HPDE6-E6E7 (cell line): ENCODE results near the gene LRRC7.
A peak's percentile ranks its signal among the peaks of the same experiment; 100 is the strongest.
"Not testable (repeated sequence)": the region's sequence is repeated elsewhere in the genome, so short reads cannot be mapped to it uniquely, and the experiment has no call there.

Source experiments
- DNase-seq: peaks from one replicate; pipeline ENCODE4 v3.0.0; 2011; ENCODE audit warnings: missing footprints; ENCODE audit errors: extremely low spot score

The LRRC7 gene

DNA sequence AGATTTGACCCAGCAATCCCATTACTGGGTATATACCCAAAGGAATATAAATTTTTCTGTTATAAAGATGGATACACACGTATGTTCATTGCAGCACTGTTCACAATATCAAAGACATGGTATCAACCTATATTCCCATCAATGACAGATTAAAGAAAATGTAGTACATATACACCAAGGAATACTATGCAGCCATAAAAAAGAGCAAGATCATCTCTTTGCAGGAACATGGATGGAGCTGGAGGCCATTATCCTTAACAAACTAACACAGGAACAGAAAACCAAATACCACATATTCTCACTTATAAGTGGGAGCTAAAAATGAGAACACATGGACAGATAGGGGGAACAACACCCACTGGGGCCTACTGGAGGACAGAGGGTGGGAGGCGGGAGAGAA is 394.7 kb downstream of the LRRC7 start:
- not testable (repeated sequence) for DNase-seq

DNA sequence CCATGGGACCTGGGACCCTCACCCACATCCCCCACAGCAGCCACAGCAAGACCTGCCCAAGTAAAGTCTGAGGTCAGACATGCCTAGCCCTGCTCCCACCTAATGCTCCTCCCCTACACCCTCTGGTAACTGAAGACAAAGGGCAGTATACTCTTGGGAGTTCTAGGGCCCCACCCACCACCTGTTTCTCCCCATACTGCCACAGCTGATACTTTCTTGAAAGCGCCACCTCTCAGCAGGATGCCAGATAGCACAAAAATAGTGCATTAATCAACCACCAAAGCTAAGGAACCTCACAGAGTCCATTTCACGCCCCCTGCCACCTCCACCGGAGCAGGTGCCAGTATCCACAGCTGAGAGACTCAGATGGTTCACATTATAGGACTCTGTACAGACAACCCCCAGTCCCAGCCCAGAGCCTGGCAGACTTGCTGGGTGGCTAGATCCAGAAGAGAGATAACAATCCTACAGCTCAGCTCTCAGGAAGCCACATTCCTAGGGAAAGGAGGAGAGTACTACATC is 399.6 kb downstream of the LRRC7 start:
- no peak for DNase-seq

DNA sequence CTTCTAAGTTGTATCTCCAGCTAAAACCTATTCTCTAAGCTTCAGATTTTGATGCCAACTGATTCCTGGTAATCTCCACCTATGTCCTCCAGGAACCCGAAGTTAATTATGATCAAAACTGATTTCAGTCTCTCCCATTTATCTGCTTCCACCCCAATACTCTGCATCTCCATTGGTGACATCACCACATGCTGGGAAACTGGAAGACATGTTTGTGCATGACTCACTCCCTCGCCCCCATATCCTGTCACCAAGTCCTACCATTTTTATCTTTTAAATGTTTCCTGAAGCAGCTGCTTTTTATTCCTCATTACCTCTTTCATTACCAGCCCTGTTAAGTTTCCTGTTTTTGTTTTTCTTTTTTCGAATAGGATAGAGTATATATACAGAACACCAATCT is 409.2 kb downstream of the LRRC7 start:
- no peak for DNase-seq

DNA sequence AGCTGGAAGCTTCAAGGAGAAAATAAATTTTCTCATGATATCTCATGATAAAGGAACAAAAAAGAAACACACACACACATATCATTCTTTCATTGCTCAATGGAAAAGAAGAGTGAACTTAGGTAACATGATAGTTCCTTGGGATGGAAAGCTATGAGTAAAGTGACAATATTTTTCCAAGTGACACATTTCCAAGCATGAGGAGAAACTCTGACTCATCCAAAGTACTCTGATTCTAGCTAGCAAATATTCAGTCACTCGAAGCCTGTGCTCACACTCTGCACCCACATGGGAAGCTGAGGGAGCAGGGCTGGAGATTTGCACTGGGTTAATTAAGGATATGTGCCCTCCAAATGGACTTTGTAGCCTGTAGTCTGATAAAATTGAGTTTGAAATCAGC is 415.3 kb downstream of the LRRC7 start:
- no peak for DNase-seq

DNA sequence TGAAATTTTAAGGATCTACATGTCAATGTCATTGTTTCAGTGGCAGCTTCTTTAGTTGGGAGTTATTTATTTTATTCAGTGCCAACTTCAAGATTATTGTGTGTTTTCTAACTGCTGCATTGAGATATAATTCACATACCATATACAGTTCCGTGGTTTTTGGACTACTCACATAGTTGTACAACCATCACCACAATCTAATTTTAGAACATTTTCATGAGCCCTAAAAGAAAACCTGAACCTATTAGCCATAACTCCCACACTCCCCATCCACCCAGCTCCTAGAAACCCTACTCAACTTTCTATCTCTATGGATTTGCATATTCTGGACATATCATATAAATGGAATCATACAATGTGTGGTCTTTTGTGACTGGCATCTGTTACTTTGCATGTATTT is 417.7 kb downstream of the LRRC7 start:
- DNase-seq = no peak

DNA sequence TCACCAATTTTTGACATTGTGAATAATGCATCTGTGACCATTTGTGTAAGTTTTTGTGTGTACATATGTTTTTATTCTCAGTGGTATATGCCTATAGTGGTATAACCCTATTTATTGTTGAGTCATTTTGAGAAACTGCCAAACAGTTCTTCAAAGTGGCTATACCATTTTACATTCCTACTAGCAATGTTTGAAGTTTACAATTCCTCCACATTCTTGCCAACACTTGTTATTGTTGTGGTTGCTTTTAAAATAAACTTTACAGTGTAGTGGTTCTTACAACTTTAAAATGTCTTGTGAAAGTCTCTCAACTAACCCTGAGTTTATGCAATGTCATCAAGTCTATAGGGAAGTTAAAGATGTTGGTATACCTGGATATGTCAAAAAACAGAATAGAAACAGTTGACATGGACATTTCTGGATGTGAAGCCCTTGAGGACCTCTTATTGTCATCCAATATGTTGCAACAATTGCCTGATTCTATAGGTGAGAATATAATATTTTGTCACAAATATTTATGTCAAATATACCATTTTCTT is 418.2 kb downstream of the LRRC7 start:
- no peak for DNase-seq

DNA sequence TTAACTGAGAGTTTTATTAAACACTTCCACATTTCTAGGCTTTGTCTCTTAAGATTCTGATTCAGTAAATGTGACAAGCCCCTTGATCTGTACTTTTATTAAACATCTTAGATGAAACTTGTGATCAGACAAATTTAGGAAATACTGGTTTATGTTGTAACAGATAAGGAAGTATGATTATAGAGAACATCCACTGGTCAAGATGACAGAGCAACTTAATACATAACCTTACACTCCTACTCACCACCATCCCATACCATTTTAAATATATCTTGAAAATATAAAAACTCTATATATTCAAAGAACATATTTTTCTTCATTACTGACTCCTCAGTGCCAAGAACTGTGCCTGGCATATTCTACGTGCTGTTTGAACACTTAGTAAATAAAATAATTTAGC is 420.2 kb downstream of the LRRC7 start:
- no peak for DNase-seq

DNA sequence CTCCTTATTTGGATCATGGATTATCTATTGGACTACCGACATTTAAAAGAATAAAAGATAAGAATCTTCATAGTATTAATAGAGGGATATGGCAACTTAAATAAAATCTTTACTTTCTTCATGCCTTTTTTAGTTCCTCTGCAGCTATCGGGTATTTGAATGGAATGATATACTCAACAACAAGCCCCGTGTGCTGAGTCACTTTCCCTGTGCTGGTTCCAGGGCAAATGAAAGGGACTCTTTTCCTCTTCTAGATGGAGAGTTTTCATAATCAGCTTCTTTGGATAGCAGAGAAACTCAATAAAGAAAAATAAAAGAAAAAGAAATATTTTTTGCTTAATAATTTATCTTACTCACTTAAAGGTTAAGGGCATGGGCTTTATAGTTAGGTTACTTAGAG is 423.9 kb downstream of the LRRC7 start:
- no peak for DNase-seq

DNA sequence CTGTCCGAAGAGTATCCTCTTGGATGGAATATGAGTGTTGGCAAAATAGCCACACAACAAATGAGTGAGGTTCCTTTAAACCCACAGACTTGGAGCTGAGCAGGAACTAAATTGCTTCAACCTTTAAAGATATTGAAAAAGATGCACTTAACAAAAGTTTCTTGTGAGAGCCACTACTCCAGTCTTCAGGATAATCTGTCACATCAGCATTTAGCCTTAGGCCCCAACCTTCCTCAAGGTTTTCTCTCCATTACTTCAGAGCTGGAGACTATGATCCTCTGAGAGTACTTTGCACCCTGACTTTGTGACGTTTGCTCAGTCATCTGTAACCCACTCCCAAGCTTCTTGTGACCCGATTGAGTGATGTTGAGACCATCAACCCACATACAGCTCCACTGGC is 424.9 kb downstream of the LRRC7 start:
- DNase-seq = no peak

DNA sequence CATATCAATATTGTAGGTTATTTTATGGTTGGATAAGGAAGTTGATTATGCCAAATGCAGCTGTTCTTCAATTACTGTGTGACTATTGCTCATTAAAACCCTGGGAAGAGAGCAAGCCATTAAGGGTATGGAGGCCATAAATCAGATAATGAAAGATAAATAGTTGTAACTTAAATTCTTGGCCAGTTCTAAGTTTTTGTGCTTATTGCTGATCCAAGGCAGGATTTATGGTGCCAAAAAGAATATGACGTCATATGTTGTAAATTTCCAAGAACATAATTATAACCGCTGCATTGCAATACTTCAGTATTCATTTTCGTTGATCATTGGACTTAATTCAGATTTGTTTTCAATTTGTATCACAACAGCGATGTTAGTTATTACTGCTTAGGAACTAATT is 426.1 kb downstream of the LRRC7 start:
- DNase-seq = no peak

DNA sequence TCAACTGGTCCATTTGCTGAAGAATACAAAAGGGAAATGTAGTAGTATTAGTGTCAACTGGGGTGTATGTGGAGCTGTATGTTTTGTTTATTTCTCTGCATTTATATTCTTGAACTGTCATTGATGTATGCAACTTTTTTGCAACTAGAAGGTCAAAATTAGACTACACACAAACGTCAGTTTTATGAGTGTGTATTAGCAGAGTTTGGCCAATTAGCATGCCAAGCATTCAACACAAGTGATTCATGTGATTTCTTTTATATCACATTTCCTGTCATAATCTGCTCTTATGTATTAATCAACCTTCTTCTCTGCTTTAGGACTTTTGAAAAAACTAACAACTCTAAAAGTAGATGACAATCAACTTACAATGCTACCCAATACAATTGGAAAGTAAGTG is 426.5 kb downstream of the LRRC7 start:
- DNase-seq = no peak

DNA sequence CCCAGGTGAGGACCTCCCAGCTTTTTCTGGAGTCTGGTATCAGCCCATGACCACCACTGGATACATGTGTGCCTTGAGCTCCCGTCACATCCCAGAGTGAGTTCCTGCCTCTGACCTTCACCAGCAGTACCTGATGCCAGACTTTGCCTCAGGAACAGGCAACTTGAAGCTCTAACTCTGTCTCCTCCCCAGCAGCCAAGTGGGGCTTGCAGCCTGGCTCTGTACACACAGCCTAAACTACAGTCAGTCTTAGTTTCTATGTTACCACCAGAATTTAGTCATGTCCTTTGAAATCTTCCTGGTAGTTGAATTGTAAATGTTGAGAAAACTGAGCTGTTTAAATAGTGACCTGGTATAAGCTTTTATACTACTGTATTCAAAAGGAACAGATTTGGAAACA is 431.1 kb downstream of the LRRC7 start:
- DNase-seq = no peak

DNA sequence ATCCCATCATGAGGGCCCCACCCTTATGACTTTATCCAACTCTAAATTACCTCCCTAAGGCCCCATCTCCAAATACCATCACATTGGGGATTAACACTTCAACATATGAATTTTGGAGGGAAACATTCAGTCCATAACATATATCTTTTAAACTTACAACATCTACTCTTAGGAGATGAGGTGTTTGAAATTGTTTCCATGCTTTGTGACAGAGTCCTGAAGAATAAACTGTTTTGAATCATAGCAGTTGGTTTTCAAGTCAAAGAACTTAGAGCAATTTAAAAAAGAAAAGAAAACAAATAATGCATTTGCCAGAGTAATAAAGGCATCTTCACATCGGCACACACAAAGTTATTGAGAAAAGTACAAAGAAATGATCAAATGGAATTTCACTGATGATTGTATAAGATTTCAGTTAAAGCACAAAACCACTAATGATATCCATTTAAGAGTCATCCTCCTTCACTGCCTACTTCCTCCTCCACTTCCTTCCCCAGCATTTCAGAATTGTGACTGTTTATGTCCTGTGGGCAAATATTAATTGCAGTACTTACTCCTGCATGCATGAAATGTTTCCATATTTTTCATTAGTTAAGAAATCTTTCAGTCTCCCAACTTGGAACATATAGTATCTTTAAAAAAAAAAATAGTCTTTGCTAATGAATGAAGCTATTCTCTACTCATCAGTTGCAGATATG is 435.6 kb downstream of the LRRC7 start:
- no peak for DNase-seq

DNA sequence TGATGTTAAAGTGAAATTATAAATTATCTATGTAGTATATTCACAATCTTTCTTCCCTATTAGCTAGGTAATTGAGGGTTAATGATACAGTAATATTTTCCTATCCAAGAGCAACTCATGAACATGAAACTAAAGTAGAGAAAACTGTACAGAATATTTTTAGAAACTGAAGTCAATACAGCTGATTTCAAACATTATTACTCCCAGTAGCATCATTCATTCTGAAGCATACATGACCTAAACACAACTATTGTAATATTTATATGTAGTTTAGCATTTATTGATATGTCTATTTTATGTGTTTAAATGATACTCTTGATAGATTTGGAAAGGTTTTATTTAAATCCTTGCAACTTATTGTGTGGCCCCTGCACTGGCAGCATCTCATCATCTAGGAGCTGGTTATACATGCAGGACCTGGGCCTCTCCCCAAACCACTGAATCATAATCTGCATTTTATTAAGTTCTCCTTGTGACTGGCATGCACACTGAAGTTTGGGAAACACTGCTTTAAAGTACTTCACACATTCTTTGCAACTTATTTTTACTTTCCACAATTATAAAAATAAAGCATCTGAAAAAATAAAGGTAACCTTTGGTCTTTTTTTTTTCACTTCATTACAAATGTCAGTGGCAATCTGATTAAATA is 437.8 kb downstream of the LRRC7 start:
- DNase-seq = no peak

DNA sequence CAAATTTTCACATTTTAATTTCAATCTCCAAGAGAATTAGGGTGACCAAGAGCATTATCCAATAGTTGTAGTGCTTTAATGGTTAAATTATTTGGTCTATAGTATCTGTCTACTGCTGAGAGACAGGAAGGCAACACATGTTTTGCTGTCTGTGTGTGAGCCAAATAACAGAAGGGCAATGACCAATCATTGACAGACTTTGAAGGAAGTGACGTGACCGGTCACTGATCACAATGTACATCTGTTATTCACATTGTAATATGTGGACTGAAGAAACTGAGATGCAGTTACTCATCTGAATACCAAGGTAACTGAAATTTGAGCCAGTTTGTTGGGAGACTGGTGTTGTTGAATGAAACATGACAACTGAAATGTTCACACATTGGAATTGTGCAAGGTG is 440.9 kb downstream of the LRRC7 start:
- DNase-seq = no peak

DNA sequence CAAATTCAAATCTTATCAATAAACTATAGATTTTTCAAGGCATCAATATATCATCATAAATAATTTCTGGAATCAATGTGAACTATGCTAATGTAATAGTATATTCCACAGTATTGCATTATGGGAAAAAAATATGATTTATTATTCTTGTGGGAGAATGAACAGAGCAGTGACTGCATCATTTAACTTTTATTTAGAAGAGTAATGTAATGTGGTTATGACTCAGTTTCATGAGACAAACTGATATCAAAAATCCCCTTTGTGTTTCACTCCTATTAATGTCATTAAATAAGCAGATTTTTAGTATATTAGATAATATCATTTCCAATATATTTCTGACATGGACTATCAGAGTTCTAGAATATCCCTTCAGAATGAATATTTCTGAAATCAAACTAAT is 450.0 kb downstream of the LRRC7 start:
- DNase-seq = no peak

DNA sequence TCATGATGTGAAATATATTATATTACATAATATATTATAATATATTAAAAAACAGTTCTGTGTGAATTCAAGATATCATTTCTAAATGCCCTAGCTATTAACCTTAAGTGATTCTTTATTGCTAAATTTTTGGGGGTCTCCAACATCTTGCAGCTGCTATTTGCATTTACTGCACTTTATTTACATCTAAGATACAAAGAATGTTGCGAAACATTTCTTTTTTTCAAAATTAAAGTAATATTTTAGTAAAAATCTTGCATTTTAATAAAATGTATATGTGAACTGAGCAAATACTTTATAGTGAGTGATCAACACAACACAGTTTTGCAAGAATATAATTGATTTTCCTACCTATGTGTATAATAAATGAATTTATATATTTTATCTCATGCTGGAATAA is 456.6 kb downstream of the LRRC7 start:
- DNase-seq = no peak

DNA sequence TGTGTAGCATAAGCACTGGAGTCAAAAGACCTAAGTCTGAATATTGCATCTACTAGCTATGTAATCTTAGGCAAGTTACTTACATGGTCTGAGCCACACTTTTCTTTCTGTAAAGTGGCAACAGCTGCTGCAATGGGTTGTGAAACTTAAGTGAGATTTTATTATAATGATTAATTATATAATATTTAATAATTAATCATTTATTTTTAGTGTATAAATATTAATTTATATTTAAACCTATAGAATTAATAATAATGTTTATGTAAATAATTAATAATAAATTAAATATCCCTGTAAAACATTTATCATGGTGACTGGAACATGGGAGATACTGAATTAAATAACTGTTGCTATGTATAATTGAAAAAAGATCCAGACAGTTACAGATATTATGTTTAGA is 457.3 kb downstream of the LRRC7 start:
- no peak for DNase-seq

DNA sequence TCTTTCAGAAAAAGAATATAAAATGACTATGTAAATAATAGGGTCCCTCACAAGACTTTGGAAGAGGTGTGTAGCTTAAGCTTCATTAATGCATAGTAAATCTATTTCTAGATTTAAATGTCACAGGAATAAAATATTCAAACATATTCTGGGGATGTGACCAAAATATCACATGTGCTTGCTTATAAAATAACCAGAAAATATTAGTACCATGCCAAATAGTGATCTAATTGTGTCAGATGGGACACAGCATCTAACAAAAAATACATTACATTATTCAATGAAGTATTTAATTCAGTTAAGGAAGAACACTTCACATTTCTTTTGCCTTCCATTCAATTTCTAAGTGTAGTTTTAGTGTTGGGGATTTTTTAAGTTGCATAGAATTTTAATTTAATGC is 458.1 kb downstream of the LRRC7 start:
- no peak for DNase-seq

DNA sequence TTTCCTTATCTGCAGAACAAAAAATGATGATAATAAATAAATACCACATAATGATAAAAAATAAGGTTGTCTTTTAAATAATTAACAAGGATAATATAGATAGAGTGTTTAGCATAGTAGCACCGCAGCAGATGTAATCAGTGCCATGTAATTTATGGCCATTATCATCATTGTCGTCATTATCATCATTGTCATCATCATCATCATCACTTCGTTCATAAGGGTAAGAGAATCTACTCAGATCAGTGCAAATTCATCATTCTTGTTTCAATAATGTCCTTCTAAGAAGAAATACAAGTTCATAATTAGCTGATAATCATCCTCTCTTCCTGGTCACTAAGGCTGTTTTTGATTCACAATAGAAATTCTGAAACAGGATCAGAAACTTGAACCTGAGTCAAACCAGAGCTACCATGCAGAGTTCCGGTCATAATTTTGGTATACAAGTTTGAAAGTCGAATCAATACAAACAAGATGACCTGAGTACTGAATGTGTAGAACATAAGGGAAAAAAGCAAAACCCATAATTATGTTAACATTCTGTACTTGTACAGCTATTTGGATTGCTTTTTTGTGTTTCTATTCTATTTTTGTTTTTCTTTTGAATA is 465.6 kb downstream of the LRRC7 start:
- DNase-seq = no peak

DNA sequence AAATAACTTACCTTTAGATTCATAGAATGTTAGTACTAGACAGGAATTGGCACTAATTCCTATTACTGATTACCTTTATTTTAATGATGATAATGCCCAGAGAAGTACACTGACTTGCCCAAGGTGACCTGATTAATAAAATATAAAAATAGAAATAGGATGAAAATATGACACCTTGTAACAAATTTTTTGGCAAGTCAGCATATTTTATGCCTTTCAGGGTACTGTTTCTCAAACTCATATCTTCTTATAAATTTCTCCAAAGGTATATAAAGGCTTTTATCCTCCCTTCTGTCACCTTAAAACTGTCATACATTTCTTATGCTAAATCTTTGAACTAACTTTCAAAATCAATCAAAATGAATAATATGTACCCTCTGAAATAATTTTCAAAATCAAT is 466.2 kb downstream of the LRRC7 start:
- no peak for DNase-seq

DNA sequence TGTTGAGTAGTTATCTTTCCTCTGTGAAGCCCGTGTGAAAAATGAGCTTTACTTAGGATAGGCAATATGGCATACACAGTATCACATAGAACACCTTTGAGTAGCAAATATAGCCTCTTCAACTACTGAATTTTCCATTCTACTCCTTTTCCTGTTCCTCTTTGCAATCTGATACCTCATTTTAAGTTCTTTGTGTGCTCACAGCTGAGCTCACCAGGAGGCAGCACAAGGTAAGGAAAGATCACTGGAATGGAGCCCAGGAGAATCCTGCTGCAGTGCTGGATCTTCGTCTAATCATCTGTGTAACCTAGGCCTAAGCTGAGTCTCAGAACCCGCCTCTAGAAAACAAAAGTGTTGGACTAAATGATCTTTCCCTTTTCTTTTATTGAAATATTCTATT is 466.7 kb downstream of the LRRC7 start:
- peak; percentile 37 for DNase-seq

DNA sequence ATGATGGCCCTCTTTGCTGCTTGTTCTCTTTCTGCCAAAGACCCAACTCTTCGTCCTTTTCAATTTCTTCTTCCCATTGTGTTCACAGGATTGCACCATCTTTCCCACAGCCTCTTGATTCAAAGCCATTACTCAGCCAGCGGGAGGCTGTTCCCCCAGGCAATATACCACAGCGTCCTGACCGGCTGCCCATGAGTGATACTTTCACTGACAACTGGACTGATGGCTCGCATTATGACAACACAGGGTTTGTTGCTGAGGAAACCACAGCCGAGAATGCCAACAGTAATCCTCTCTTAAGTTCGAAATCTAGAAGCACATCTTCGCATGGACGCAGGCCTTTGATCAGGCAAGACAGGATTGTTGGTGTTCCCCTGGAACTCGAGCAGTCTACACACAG is 470.3 kb downstream of the LRRC7 start:
- DNase-seq = peak; percentile 55
